ENCODE data around the gene GRIP1.

The GRIP1 gene

GRCh38 chr12:66679461-66680084, 697 bp upstream of the GRIP1 start:
- H3K27me3 ChIP-seq (ENCODE audit: insufficient read depth, low read length, poor library complexity) = peaks cover 6% of the 10 kb centered on the region
- TF ChIP-seq CTCF (IDR thresholded peaks at IDR 0.05; ENCODE audit: borderline replicate concordance, extremely low read depth, low read length, poor library complexity, severe bottlenecking) = no peak
- no peak for TF ChIP-seq EZH2 (IDR thresholded peaks at IDR 0.05; ENCODE audit: borderline replicate concordance, low read depth, low read length, severe bottlenecking)
- no peaks in the 10 kb centered on the region for H3K36me3 ChIP-seq (ENCODE audit: insufficient read depth, low read length)
- H3K79me2 ChIP-seq (ENCODE audit: insufficient read depth, low read length) = no peaks in the 10 kb centered on the region
- H3K4me3 ChIP-seq (ENCODE audit: low read depth in 1 of 2, low read length in 2 of 2) = no peak overlapping the region
- no peak overlapping the region for H3K4me2 ChIP-seq (ENCODE audit: insufficient read depth, low read length)
- no peak overlapping the region for H3K9ac ChIP-seq (ENCODE audit: low read depth, low read length)
- DNase-seq (no peak), ATAC-seq (ENCODE audit: insufficient read depth, low read depth) (no peak)
- H3K27ac ChIP-seq (ENCODE audit: low read length) = no peak overlapping the region
- no peak overlapping the region for H2AFZ ChIP-seq (ENCODE audit: low read depth, low read length)
- no peaks in the 10 kb centered on the region for H3K4me1 ChIP-seq (ENCODE audit: insufficient read depth, low read length)
- no peaks in the 10 kb centered on the region for H3K9me3 ChIP-seq (ENCODE audit: insufficient read depth, low read length, severe bottlenecking)
- no peaks in the 10 kb centered on the region for H4K20me1 ChIP-seq (ENCODE audit: insufficient read depth, low read length)

GRCh38 chr12:66676241-66676640, 2.6 kb downstream of the GRIP1 start:
- no peak overlapping the region for H3K27ac ChIP-seq (ENCODE audit: low read length)
- peaks cover 6% of the 10 kb centered on the region for H3K27me3 ChIP-seq (ENCODE audit: insufficient read depth, low read length, poor library complexity)
- DNase-seq (no peak), ATAC-seq (ENCODE audit: insufficient read depth, low read depth) (no peak)
- no peaks in the 10 kb centered on the region for H4K20me1 ChIP-seq (ENCODE audit: insufficient read depth, low read length)
- H3K36me3 ChIP-seq (ENCODE audit: insufficient read depth, low read length) = no peaks in the 10 kb centered on the region
- TF ChIP-seq CTCF (IDR thresholded peaks at IDR 0.05; ENCODE audit: borderline replicate concordance, extremely low read depth, low read length, poor library complexity, severe bottlenecking) (no peak), EZH2 (IDR thresholded peaks at IDR 0.05; ENCODE audit: borderline replicate concordance, low read depth, low read length, severe bottlenecking) (no peak)
- no peaks in the 10 kb centered on the region for H3K4me1 ChIP-seq (ENCODE audit: insufficient read depth, low read length)
- no peaks in the 10 kb centered on the region for H3K9me3 ChIP-seq (ENCODE audit: insufficient read depth, low read length, severe bottlenecking)
- no peak overlapping the region for H3K9ac ChIP-seq (ENCODE audit: low read depth, low read length)
- H2AFZ ChIP-seq (ENCODE audit: low read depth, low read length) = no peak overlapping the region
- H3K4me2 ChIP-seq (ENCODE audit: insufficient read depth, low read length) = no peak overlapping the region
- H3K4me3 ChIP-seq (ENCODE audit: low read depth in 1 of 2, low read length in 2 of 2) = no peak overlapping the region
- H3K79me2 ChIP-seq (ENCODE audit: insufficient read depth, low read length) = no peaks in the 10 kb centered on the region

- no peaks in the 10 kb centered on the region for H3K4me1 ChIP-seq (ENCODE audit: insufficient read depth, low read length)
- H3K27ac ChIP-seq (ENCODE audit: low read length) = no peak overlapping the region
- H3K4me2 ChIP-seq (ENCODE audit: insufficient read depth, low read length) = no peak overlapping the region
- H3K9me3 ChIP-seq (ENCODE audit: insufficient read depth, low read length, severe bottlenecking) = no peaks in the 10 kb centered on the region
- H2AFZ ChIP-seq (ENCODE audit: low read depth, low read length) = no peak overlapping the region
- no peak overlapping the region for H3K4me3 ChIP-seq (ENCODE audit: low read depth in 1 of 2, low read length in 2 of 2)
- H3K36me3 ChIP-seq (ENCODE audit: insufficient read depth, low read length) = no peaks in the 10 kb centered on the region
- ATAC-seq (ENCODE audit: insufficient read depth, low read depth) = no peak
- peaks cover 4% of the 10 kb centered on the region for H3K27me3 ChIP-seq (ENCODE audit: insufficient read depth, low read length, poor library complexity)
- no peaks in the 10 kb centered on the region for H3K79me2 ChIP-seq (ENCODE audit: insufficient read depth, low read length)
- TF ChIP-seq CTCF (IDR thresholded peaks at IDR 0.05; ENCODE audit: borderline replicate concordance, extremely low read depth, low read length, poor library complexity, severe bottlenecking) = no peak
- TF ChIP-seq EZH2 (IDR thresholded peaks at IDR 0.05; ENCODE audit: borderline replicate concordance, low read depth, low read length, severe bottlenecking) = no peak
- H3K9ac ChIP-seq (ENCODE audit: low read depth, low read length) = no peak overlapping the region
- H4K20me1 ChIP-seq (ENCODE audit: insufficient read depth, low read length) = no peaks in the 10 kb centered on the region
- no peak for DNase-seq
Observed at GRCh38 chr12:66674495-66675122, 4.3 kb downstream of the GRIP1 start.

All from DND-41 (cell line).